GM20000 (cell line): ENCODE measurements around the gene PCLO.
"Not testable (repeated sequence)": the region's sequence is repeated elsewhere in the genome, so short reads cannot be mapped to it uniquely, and the experiment has no call there.

Experiments
- DNase-seq: peaks from one replicate; pipeline ENCODE4 v3.0.0; 2012; ENCODE audit warnings: low spot score
- TF ChIP-seq, protein P1 (sequence below): IDR thresholded peaks from 2 replicates; pipeline ENCODE4 v1.5.1; 2012; ENCODE audit warnings: mild to moderate bottlenecking, control low read depth; ENCODE audit errors: extremely low read depth, missing control alignments

The PCLO gene

DNA sequence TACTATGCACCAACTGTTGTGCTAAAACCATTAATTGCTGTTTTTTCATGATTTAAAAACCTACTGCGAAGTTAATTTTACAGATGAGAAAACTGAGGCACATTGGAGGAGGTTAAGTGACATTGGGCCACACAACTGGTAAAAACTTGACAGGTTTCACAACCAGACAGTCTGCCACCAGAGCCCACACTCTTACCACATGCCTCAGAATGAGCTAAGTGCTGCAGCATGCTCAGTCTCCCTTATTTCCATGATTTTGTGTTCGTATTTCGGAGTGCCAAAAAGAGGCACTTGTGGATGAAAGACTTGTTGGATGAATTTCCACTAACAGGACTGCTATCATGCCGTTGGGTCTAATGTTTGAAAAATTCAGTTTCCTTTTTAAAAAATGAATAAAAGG lies 77.4 kb downstream of the PCLO start:
- no peak for DNase-seq
- TF ChIP-seq, protein P1, sequence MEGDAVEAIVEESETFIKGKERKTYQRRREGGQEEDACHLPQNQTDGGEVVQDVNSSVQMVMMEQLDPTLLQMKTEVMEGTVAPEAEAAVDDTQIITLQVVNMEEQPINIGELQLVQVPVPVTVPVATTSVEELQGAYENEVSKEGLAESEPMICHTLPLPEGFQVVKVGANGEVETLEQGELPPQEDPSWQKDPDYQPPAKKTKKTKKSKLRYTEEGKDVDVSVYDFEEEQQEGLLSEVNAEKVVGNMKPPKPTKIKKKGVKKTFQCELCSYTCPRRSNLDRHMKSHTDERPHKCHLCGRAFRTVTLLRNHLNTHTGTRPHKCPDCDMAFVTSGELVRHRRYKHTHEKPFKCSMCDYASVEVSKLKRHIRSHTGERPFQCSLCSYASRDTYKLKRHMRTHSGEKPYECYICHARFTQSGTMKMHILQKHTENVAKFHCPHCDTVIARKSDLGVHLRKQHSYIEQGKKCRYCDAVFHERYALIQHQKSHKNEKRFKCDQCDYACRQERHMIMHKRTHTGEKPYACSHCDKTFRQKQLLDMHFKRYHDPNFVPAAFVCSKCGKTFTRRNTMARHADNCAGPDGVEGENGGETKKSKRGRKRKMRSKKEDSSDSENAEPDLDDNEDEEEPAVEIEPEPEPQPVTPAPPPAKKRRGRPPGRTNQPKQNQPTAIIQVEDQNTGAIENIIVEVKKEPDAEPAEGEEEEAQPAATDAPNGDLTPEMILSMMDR, result no peak

DNA sequence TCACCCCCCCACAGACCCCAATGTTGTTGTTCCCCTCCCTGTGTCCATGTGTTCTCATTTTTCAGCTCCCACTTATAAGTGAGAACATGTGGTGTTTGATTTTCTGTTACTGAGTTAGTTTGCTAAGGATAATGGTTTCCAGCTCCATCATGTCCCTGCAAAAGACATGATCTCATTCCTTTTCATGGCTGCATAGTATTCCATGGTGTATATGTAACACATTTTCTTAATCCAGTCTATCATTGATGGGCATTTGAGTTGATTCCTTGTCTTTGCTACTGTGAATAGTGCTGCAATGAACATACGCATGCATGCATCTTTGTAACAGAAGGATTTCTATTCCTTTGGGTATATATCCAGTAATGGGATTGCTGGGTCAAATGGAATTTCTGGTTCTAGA lies 82.8 kb downstream of the PCLO start:
- not testable (repeated sequence) for DNase-seq

DNA sequence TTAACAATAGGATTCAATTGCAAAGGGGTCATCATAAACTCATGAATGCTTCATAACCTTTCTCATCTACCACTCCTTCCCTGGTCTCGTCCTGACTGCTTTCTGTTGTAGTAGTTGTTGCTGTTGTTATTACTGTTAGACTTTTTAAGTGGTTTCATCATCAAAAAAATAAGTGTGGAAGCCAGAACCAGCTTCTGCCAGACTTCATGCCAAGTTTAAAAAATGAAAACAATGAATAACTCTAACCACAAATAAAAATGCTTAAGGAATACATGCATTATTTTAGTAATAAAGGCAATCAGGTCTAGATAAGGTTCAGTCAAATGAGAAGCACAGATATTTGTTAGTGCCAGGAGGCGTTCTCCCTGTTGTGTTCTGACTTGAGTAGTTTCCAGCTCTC lies 85.4 kb downstream of the PCLO start:
- TF ChIP-seq, protein P1, result no peak
- DNase-seq, result no peak

DNA sequence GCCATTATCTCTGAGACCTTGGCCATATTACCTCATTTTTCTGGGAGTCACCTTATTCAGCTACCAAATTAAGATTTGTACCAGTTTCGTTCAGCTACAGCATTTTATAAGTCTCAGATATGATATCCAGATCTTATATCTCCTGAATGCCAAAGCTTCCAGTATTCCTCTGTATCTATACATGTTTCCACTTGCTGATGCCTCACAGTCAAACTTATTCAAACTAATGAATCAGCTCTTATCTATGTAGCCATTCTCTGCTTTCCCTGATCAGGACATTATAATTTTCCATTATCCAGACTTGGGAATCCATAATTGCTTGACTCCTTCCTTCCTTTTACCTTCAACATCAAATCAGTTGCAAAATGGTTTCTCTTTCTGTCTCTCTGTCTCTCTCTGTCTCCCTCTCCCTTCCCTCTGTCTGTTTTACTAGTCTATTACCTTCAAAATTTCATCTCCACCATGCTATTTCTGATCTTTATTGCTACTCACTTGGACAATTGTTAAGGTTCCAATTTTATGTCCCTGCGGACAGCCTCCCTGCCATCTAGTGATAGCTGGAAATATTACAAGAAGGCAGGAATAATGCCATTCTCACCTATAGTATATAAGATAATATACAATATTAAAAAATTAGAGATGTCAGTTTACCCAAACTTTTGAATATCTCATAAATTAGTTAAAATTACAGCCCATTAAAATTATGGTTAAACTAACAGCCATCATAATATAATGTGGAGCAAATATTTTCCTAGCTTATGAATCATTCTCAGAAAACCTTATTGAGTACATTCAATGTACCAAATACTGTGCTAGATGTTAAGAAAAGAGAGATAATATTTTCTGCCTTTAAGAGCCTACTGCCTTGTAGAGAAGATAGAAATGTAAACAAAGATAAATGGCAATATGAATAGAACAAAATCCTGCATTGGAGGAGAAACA lies 89.8 kb downstream of the PCLO start:
- DNase-seq, result no peak
- TF ChIP-seq, protein P1, result no peak

DNA sequence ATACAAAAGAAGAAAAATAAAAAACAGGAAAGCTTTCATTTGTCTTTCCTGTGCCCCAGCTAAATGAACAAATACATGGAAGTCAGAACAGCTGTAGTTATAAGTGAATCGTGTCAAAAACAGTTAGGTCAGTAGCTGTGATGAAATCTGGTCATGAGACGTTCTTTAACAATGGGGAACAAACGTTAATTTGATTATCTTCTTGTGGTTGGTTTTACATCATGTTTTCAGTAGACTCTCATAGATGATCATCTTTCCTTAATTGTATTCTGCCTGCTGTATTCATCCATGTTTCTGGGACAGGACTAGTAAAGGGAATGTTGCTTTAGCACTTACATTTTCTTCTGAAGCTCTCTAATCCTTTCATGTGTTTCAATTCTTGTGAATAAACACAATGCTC lies 97.0 kb downstream of the PCLO start:
- TF ChIP-seq, protein P1, result no peak
- DNase-seq, result no peak

DNA sequence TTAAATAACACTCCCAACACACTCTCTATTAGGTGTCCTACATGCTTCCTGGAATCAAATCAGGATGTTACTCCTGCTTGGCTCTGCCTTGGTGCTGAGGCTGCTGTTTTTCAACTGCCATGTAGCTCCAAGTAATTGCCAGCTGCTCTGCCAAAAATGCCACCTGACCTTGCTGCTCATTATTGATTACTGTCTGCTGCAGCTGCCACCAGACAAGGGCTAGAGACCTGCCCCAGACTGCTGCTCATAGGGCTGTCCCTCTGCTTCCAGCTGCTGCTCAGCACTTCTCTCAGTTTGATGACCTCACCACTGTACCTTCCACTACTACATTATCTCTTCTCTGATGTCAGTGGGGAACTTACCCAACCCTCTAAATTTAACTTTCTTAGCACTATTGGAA lies 102.5 kb downstream of the PCLO start:
- TF ChIP-seq, protein P1, result no peak
- no peak for DNase-seq

DNA sequence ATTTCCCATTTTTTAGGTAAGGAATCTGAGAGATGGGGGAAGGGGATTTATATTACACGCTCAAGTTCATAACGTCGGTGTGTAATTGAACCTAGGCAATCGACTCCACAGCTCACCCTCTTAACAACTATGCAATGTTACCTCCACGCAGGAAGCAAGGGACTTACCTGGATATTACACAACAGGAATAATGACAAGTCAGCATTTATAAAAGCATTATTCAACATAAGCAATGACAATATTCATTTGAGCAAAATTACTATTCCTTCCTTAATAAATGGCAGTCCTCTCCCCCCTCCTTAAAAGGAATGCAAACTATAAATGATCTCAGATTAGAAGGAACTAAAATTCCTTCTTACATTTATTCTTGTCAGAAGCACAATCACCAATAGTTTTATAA lies 104.0 kb downstream of the PCLO start:
- TF ChIP-seq, protein P1, result no peak
- no peak for DNase-seq

DNA sequence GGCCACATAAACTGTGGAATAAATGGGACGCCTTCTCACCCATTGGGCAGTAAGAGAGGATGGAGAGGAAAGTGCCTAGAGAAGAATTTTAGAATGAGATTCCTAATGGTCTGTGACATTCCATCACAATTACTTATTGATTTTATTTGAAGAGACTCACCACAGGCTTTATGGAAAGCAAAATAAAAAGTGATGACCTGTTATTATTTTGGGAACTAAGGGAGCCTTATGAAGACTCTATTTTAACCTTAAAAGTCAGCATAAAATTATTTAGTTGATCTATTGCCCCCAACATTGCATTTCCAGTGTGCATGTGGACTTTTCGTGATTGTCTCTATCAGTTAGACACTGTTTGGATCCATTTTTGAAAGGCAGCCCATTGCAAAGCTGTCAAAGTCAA lies 107.5 kb downstream of the PCLO start:
- TF ChIP-seq, protein P1, result no peak

More for the DNA sequence above, 107.5 kb downstream of the PCLO start:
- no peak for DNase-seq
